ENCODE measurements around the gene TRPM7. TPM values are rescaled to one million over a fixed set of nuclear protein-coding genes. Genes with fewer than 3 reads are reported as not detected.
"Not testable (repeated sequence)": the region's sequence is repeated elsewhere in the genome, so short reads cannot be mapped to it uniquely, and the experiment has no call there.

The TRPM7 gene
- total and polyA plus RNA-seq, 8 donors: 30.6 to 47.6 (median 40.1) TPM

GRCh38 chr15:50697109-50697797 is 10.7 kb upstream of the TRPM7 start:
- no peak for DNase-seq
- Histone ChIP-seq H3K36me3 (no peaks in the 10 kb centered on the region), H3K4me3 (no peak overlapping the region), H3K27me3 (no peaks in the 10 kb centered on the region), H3K27ac (no peak overlapping the region), H3K9me3 (no peaks in the 10 kb centered on the region), H3K4me1 (no peaks in the 10 kb centered on the region)
- TF ChIP-seq CTCF (IDR thresholded peaks at IDR 0.05): no peak
- no peak for ATAC-seq
- intact Hi-C loops (cut with DNase I): no loop called here

- H3K9me3 ChIP-seq; H3K4me1 ChIP-seq; H3K27me3 ChIP-seq; H3K27ac ChIP-seq; H3K36me3 ChIP-seq; intact Hi-C loops (cut with DNase I); DNase-seq; ATAC-seq; H3K4me3 ChIP-seq: not testable (repeated sequence)
These were observed 8.1 kb upstream of the TRPM7 start for GRCh38 chr15:50694634-50695165.

GRCh38 chr15:50687302-50687902 is 805 bp upstream of the TRPM7 start:
- Histone ChIP-seq H3K4me1 (peaks cover 0 to 35% of the 10 kb centered on the region in 2 donors), H3K27me3 (no peaks in the 10 kb centered on the region), H3K27ac (peak overlapping the region; percentile 90 to 97), H3K9me3 (no peaks in the 10 kb centered on the region), H3K4me3 (peak overlapping the region; percentile 75 to 85), H3K36me3 (no peaks in the 10 kb centered on the region)
- DNase-seq (no peak), ATAC-seq (peak; percentile 2)
- intact Hi-C loops (cut with DNase I): loop anchor here in 1 of 2 donors (10.0 kb wide), 1 partner anchor 77 kb away; the partner anchor contains the start of gene SPPL2A
- TF ChIP-seq CTCF (IDR thresholded peaks at IDR 0.05): no peak

- DNase-seq (peak in 3 of 4 donors; percentile 59 to 90 (median 65)), ATAC-seq (peak; percentile 74)
- no peaks in the 10 kb centered on the region for H3K36me3 ChIP-seq
- H3K4me3 ChIP-seq: peak overlapping the region; percentile 75 to 85
- no peaks in the 10 kb centered on the region for H3K9me3 ChIP-seq
- intact Hi-C loops (cut with DNase I): loop anchor here in 1 of 2 donors (10.0 kb wide), 1 partner anchor 79 kb away; the partner anchor contains the start of gene SPPL2A
- H3K27ac ChIP-seq: peak overlapping the region; percentile 90 to 97
- peaks cover 0 to 44% of the 10 kb centered on the region in 2 donors for H3K4me1 ChIP-seq
- no peak for TF ChIP-seq CTCF (IDR thresholded peaks at IDR 0.05)
- no peaks in the 10 kb centered on the region for H3K27me3 ChIP-seq
These were observed 575 bp downstream of the TRPM7 start for GRCh38 chr15:50685976-50686468.

- DNase-seq (no peak), ATAC-seq (peak; percentile 11)
- H3K4me3 ChIP-seq: peak overlapping the region; percentile 75 to 85
- H3K9me3 ChIP-seq: no peaks in the 10 kb centered on the region
- H3K27me3 ChIP-seq: no peaks in the 10 kb centered on the region
- peaks cover 0 to 47% of the 10 kb centered on the region in 2 donors for H3K4me1 ChIP-seq
- H3K36me3 ChIP-seq: no peaks in the 10 kb centered on the region
- no peak for TF ChIP-seq CTCF (IDR thresholded peaks at IDR 0.05)
- intact Hi-C loops (cut with DNase I): loop anchor here in 1 of 2 donors (10.0 kb wide), 1 partner anchor 79 kb away; the partner anchor contains the start of gene SPPL2A
- peak overlapping the region; percentile 90 to 97 for H3K27ac ChIP-seq
These were observed 1.2 kb downstream of the TRPM7 start for GRCh38 chr15:50685191-50685975.

Measured in left lung (tissue), 10 donors.